Activated naive CD4-positive, alpha-beta T cell treated with Interleukin-2 at 50 U/mL for 16 hours (primary cell): ENCODE measurements around the gene MYO5A.

Experiments
- DNase-seq: peaks from one replicate; pipeline ENCODE4 v3.0.0-alpha.2; 2020

The MYO5A gene

GRCh38 chr15:52503788-52504496 is 24.7 kb downstream of the MYO5A start:
- no peak for DNase-seq

DNA sequence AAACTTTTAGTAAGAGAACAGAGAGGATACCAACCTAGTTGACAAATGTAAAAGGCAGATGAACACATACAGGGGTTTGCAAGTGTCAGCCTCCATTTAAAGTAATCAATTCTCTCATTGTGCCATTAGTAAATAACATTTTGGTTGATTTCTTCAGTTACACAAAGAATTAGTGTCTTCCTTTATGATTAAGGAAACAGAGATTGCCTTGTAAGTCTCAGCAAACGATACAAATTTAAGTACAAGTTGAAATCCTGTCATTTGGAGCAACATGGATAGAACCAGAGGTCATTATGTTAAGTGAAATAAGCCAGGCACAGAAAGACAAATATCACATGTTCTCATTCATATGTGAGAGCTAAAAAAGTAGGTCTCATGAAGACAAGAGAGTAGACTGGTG is 26.1 kb downstream of the MYO5A start:
- no peak for DNase-seq

- no peak for DNase-seq
Measured at GRCh38 chr15:52499506-52499905, 29.2 kb downstream of the MYO5A start.

GRCh38 chr15:52498706-52499105 is 30.0 kb downstream of the MYO5A start:
- DNase-seq: no peak

GRCh38 chr15:52496776-52497470 is 31.8 kb downstream of the MYO5A start:
- DNase-seq: peak; percentile 51

DNA sequence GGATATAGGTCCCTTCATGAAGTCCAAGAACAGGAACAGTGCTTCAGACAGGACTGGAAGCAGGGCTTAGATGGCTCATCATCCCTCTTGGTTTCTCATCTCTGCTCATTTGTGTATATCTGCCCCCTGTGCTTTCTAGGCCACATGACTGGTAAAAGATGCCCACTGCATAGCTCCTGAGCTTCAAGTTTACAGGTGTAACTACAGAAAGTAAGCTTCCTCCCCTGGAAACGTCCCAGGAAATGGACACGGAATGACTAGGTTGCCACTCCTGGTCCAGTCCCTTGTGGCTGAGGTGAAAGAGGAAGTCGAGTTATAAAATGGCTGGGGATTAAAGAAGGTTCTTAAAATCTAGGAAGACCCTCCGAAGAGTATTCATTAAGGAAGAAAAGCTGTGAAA is 32.5 kb downstream of the MYO5A start:
- DNase-seq: no peak

GRCh38 chr15:52495125-52495524 is 33.6 kb downstream of the MYO5A start:
- no peak for DNase-seq

DNA sequence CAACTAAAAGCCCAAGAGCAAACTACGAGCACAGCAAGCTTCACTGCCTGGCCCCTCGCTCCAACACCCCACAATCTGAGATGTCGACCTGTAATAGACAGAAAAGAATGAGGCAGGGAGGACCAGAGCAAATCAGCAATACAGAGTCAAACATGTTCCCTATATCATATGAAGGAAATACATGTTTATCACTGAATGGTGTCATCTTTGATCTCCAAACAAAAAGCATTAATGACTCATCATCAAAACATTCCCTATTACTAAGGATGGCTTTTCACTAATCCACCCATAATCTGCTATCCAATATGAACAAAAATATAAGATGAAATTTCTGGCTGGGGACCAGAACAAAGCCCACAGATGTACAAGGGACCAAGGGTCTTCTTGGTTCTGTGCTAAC is 34.7 kb downstream of the MYO5A start:
- DNase-seq: no peak

- DNase-seq: no peak
Measured at GRCh38 chr15:52492132-52492531, 36.5 kb downstream of the MYO5A start.

DNA sequence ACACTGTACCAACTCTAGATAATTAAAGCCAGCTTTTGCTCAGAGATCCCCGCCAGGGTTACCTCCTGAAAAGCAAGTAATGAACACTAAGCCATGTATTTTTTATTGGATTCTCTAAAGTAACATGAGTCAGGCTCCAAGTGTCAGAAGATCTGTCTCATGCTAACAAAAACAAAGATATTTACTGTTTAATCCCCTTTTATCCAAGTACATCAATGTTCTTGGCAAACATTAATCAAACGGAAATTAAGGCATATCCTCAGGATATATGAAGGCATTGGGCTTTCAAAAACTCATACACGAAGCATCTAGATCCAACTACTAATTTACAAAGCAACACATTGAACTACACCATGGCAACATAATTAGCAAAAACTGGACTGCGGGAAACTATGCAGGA is 37.2 kb downstream of the MYO5A start:
- DNase-seq: no peak

GRCh38 chr15:52489430-52489829 is 39.2 kb downstream of the MYO5A start:
- peak; percentile 35 for DNase-seq

DNA sequence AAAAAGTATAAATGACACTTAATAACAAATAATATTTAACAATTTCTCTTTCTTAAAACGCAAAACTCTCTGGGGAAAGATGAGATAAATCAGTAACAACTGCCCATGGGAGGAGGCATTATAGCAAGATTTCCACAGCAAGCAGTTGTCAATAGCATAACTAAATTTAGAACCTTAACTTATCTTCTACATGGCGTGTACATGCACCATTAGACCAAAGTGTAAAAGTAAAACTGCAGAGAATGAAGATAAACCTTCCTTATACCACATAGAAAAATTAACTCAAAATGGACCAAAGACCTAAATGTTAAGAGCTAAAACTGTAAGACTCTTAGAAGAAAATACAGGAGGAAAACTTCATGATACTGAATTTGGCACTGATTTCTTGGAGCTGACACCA is 39.9 kb downstream of the MYO5A start:
- no peak for DNase-seq

DNA sequence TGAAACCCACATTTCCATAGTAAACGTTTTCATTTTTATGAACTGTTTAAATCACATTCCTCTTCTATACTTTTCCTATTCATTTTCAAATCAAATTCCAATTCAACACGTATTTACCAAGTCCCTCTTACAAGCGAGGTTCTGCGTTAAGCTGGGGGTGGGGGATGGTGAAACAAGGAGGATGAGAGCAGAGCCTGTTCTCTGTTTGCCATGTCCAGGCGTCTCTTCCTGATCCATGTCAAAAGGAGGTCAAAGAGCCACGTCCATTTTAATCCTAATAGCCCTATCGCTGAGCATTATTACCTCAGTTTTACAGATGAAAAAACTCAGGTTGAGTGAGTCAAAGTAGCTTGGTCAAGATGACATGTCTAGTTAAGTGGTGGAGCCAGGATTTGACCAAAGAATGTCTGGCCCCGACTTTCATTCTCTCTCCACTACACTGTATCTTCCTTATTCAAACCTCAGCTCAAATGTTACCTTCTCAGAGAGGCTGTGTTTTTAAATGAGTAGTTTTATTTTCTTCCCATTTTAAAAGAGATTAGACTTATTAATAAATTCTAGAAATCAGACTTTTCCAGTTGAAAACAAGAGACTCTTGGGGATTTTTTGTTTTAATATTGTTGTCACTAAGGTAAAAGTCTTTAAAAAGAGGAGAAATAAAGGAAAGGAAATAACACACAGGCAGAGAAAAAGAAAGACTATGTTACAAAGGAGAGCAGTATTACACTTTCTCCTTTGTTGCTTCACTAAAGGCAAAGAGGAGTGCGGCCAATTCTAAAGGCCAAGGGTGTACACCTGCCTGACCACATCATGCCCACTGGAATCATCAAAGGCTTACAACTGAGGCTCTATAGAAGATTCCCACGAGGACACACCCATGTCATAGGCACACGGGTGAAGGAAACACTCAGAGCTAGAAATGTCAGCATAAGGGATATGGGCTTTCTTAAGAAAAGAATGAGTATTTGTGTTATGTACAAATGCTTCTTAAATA is 42.4 kb downstream of the MYO5A start:
- DNase-seq: no peak

DNA sequence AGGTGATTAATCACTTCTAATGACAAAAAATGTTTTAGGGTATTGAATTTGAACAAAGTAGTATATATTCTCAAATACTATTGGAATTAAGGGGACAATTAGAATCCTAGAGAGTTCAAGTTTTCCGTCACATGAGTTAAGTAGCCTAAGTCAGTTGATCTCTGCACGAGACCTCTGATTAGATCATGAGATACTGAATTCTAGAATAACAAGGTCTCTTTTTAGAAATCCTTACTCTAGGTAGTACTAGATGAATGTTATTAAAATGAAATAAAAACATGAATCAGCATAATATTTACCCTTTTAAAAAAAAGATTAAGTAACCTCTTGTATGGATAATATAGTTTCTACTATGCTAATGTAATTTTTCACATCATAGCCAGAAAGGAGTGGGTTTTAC is 43.4 kb downstream of the MYO5A start:
- no peak for DNase-seq

- DNase-seq: no peak
Measured at GRCh38 chr15:52483707-52484106, 45.0 kb downstream of the MYO5A start.

GRCh38 chr15:52481915-52482314 is 46.8 kb downstream of the MYO5A start:
- DNase-seq: peak; percentile 15

GRCh38 chr15:52480990-52481389 is 47.7 kb downstream of the MYO5A start:
- DNase-seq: no peak

- DNase-seq: no peak
Measured at GRCh38 chr15:52466716-52467115, 62.0 kb downstream of the MYO5A start.

- peak; percentile 75 for DNase-seq
Measured at GRCh38 chr15:52466134-52466701, 62.5 kb downstream of the MYO5A start.

DNA sequence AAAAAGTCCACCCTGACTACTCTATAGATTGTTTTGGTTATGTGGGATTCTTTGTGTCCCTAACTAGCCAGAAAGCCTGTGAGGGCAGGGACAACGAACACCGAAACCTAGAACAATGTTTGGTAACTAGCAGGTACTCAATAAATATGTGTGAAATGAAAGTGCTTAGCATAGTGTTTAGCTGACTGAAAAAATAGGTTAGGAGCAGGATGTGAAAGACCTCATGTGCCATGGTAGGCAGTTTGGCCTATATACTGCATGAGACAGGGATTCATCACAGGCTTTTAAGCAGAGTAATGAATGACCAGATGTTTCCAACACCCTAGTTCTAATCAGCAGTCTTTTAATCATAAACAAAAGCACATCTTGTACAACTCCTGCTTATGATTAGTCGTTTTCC is 64.2 kb downstream of the MYO5A start:
- peak; percentile 27 for DNase-seq

- peak; percentile 8 for DNase-seq
Measured at GRCh38 chr15:52464040-52464439, 64.6 kb downstream of the MYO5A start.

- DNase-seq: no peak
Measured at GRCh38 chr15:52463638-52464037, 65.0 kb downstream of the MYO5A start.

DNA sequence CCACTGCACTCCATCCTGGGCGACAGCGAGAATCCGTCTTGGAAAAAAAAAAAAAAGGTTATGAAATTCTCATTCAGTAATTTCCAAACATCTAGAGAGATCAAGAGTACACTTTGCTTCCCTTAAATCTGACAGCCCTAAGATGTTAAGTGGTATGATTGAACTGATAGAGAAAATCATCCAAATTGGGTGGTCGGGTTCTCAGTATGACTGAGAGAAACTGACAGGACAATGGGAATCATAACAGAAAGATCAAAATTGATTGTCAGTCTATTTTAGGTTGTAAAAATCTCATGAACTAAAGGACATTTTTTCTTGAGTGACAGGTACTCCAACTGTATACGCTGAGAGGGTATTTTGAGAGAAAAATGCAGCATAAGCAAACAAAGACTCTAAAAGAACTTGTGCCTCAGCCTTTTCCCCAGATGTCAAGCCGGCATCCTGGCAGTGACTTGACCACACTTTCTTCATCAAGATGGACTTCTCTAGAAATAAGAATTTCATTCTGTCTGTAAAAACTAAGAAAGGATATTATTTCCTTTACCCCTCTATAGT is 65.8 kb downstream of the MYO5A start:
- no peak for DNase-seq
